ENCODE data around the gene ZEB2.

The ZEB2 gene

DNA sequence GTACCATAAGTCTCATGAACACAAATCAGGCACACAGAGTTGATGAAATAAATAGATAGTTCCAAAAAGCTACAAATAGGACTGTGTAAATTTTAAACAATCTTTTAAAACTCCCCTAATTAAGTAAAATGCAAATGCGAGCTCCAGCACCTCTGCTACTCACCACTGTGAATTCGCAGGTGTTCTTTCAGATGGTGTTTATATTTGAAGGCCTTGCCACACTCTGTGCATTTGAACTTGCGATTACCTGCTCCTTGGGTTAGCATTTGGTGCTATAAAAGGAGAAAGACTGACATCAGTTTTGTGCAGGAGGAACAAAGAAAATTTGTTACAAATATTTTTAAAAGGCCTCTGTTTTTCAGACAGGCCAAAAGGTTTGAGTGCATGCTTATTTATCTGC, 118.9 kb downstream of the ZEB2 start:
- no peaks in the 10 kb centered on the region for H3K27me3 ChIP-seq (ENCODE audit: control insufficient read depth, insufficient read depth, low read length)
- H3K9ac ChIP-seq (ENCODE audit: low read depth, low read length), result no peak overlapping the region
- peaks cover 9% of the 10 kb centered on the region for H3K4me1 ChIP-seq (ENCODE audit: control insufficient read depth, insufficient read depth, low read length)
- H3K36me3 ChIP-seq (ENCODE audit: control insufficient read depth, insufficient read depth, low read length), result no peaks in the 10 kb centered on the region
- no peaks in the 10 kb centered on the region for H3K9me3 ChIP-seq (ENCODE audit: control insufficient read depth, insufficient read depth, low read length)
- H3K4me3 ChIP-seq (ENCODE audit: low read depth, low read length), result no peak overlapping the region

DNA sequence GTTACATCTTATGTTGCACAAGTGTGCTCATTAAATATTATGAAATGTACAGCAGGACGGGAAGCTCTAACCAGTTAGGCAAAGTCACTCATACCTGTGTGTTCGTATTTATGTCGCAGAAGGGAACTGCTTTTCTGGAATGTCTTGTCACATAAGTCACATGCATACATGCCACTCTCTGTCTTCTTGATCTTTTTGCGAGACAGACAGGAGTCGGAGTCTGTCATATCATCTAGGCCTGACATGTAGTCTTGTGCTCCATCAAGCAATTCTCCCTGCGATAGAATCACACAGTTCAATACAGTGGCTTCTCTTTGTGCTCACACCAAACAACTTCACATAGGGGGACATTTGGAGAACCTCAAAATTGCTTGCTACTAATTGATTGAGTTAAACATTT, 123.6 kb downstream of the ZEB2 start:
- no peak overlapping the region for H3K4me3 ChIP-seq (ENCODE audit: low read depth, low read length)
- no peaks in the 10 kb centered on the region for H3K9me3 ChIP-seq (ENCODE audit: control insufficient read depth, insufficient read depth, low read length)
- H3K9ac ChIP-seq (ENCODE audit: low read depth, low read length), result no peak overlapping the region
- H3K27me3 ChIP-seq (ENCODE audit: control insufficient read depth, insufficient read depth, low read length), result peaks cover 9% of the 10 kb centered on the region
- no peaks in the 10 kb centered on the region for H3K4me1 ChIP-seq (ENCODE audit: control insufficient read depth, insufficient read depth, low read length)
- H3K36me3 ChIP-seq (ENCODE audit: control insufficient read depth, insufficient read depth, low read length), result no peaks in the 10 kb centered on the region

GRCh38 chr2:144390424-144391020, 129.4 kb downstream of the ZEB2 start:
- H3K4me1 ChIP-seq (ENCODE audit: control insufficient read depth, insufficient read depth, low read length), result no peaks in the 10 kb centered on the region
- no peaks in the 10 kb centered on the region for H3K9me3 ChIP-seq (ENCODE audit: control insufficient read depth, insufficient read depth, low read length)
- H3K9ac ChIP-seq (ENCODE audit: low read depth, low read length), result no peak overlapping the region
- peaks cover 42% of the 10 kb centered on the region for H3K27me3 ChIP-seq (ENCODE audit: control insufficient read depth, insufficient read depth, low read length)
- H3K36me3 ChIP-seq (ENCODE audit: control insufficient read depth, insufficient read depth, low read length), result no peaks in the 10 kb centered on the region
- H3K4me3 ChIP-seq (ENCODE audit: low read depth, low read length), result no peak overlapping the region

DNA sequence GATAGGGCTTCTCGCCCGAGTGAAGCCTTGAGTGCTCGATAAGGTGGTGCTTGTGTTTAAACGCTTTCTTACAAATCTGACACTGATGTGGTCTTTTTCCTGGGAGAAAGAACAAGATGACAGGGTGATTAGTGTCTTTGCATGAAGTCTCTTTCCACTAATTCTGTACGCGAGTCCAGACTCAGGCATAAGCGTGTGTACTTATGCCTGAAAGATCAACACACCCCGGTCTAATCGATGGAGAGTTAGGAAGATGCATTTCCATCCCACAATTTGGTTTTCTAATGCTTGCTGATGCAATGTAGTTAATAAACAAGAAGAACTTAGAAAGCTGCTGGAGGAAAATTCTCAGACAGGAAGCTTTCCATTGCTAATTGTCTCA, 130.0 kb downstream of the ZEB2 start:
- H3K9me3 ChIP-seq (ENCODE audit: control insufficient read depth, insufficient read depth, low read length), result no peaks in the 10 kb centered on the region
- H3K36me3 ChIP-seq (ENCODE audit: control insufficient read depth, insufficient read depth, low read length), result no peaks in the 10 kb centered on the region
- no peak overlapping the region for H3K9ac ChIP-seq (ENCODE audit: low read depth, low read length)
- peak overlapping the region; percentile 66 for H3K4me3 ChIP-seq (ENCODE audit: low read depth, low read length)
- H3K4me1 ChIP-seq (ENCODE audit: control insufficient read depth, insufficient read depth, low read length), result no peaks in the 10 kb centered on the region
- peaks cover 42% of the 10 kb centered on the region for H3K27me3 ChIP-seq (ENCODE audit: control insufficient read depth, insufficient read depth, low read length)

GRCh38 chr2:144389151-144389929, 130.6 kb downstream of the ZEB2 start:
- Histone ChIP-seq H3K9me3 (ENCODE audit: control insufficient read depth, insufficient read depth, low read length) (no peaks in the 10 kb centered on the region), H3K9ac (ENCODE audit: low read depth, low read length) (no peak overlapping the region), H3K4me1 (ENCODE audit: control insufficient read depth, insufficient read depth, low read length) (no peaks in the 10 kb centered on the region), H3K27me3 (ENCODE audit: control insufficient read depth, insufficient read depth, low read length) (peaks cover 42% of the 10 kb centered on the region), H3K4me3 (ENCODE audit: low read depth, low read length) (peak overlapping the region; percentile 66), H3K36me3 (ENCODE audit: control insufficient read depth, insufficient read depth, low read length) (no peaks in the 10 kb centered on the region)

GRCh38 chr2:144385381-144385780, 134.5 kb downstream of the ZEB2 start:
- no peak overlapping the region for H3K9ac ChIP-seq (ENCODE audit: low read depth, low read length)

GRCh38 chr2:144383571-144384100, 136.3 kb downstream of the ZEB2 start:
- H3K4me1 ChIP-seq (ENCODE audit: control insufficient read depth, insufficient read depth, low read length), result no peaks in the 10 kb centered on the region
- no peak overlapping the region for H3K9ac ChIP-seq (ENCODE audit: low read depth, low read length)
- H3K36me3 ChIP-seq (ENCODE audit: control insufficient read depth, insufficient read depth, low read length), result no peaks in the 10 kb centered on the region
- H3K9me3 ChIP-seq (ENCODE audit: control insufficient read depth, insufficient read depth, low read length), result no peaks in the 10 kb centered on the region
- peaks cover 5% of the 10 kb centered on the region for H3K27me3 ChIP-seq (ENCODE audit: control insufficient read depth, insufficient read depth, low read length)
- H3K4me3 ChIP-seq (ENCODE audit: low read depth, low read length), result no peak overlapping the region

More at GRCh38 chr2:144385381-144385780, 134.5 kb downstream of the ZEB2 start:
- Histone ChIP-seq H3K4me1 (ENCODE audit: control insufficient read depth, insufficient read depth, low read length) (no peaks in the 10 kb centered on the region), H3K36me3 (ENCODE audit: control insufficient read depth, insufficient read depth, low read length) (no peaks in the 10 kb centered on the region), H3K27me3 (ENCODE audit: control insufficient read depth, insufficient read depth, low read length) (peaks cover 23% of the 10 kb centered on the region), H3K9me3 (ENCODE audit: control insufficient read depth, insufficient read depth, low read length) (no peaks in the 10 kb centered on the region), H3K4me3 (ENCODE audit: low read depth, low read length) (no peak overlapping the region)

- Histone ChIP-seq H3K27me3 (ENCODE audit: control insufficient read depth, insufficient read depth, low read length) (no peaks in the 10 kb centered on the region), H3K9me3 (ENCODE audit: control insufficient read depth, insufficient read depth, low read length) (no peaks in the 10 kb centered on the region), H3K4me1 (ENCODE audit: control insufficient read depth, insufficient read depth, low read length) (no peaks in the 10 kb centered on the region), H3K36me3 (ENCODE audit: control insufficient read depth, insufficient read depth, low read length) (no peaks in the 10 kb centered on the region), H3K4me3 (ENCODE audit: low read depth, low read length) (no peak overlapping the region), H3K9ac (ENCODE audit: low read depth, low read length) (no peak overlapping the region)
Observed at GRCh38 chr2:144382849-144383248, 137.1 kb downstream of the ZEB2 start.

GRCh38 chr2:144381716-144382115, 138.2 kb downstream of the ZEB2 start:
- Histone ChIP-seq H3K4me1 (ENCODE audit: control insufficient read depth, insufficient read depth, low read length) (no peaks in the 10 kb centered on the region), H3K27me3 (ENCODE audit: control insufficient read depth, insufficient read depth, low read length) (no peaks in the 10 kb centered on the region), H3K9me3 (ENCODE audit: control insufficient read depth, insufficient read depth, low read length) (no peaks in the 10 kb centered on the region), H3K9ac (ENCODE audit: low read depth, low read length) (no peak overlapping the region), H3K4me3 (ENCODE audit: low read depth, low read length) (no peak overlapping the region), H3K36me3 (ENCODE audit: control insufficient read depth, insufficient read depth, low read length) (no peaks in the 10 kb centered on the region)

DNA sequence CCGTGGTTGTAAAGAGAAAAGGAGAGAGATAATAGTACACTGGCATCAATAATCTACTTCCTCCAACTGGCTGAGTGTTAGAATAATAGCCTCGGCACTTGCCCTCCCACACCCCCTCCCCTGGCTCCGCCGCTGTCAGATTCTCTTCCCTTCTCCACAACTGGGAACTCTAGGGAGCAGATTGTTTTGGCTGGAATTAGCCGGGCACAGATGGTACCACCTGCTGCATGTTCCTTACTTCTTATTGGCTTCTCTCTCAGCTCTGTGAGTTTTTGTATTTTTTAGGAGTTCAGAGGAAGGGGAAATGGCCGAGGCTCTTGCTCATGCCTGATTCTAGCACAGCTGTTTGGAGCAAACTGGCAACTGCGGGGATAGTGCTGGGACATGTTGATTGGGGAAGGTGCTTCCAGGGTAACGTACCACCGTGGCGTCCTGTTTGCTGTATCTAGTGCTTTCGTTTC, 140.0 kb downstream of the ZEB2 start:
- no peak overlapping the region for H3K9ac ChIP-seq (ENCODE audit: low read depth, low read length)
- H3K9me3 ChIP-seq (ENCODE audit: control insufficient read depth, insufficient read depth, low read length), result no peaks in the 10 kb centered on the region
- no peak overlapping the region for H3K4me3 ChIP-seq (ENCODE audit: low read depth, low read length)
- H3K36me3 ChIP-seq (ENCODE audit: control insufficient read depth, insufficient read depth, low read length), result no peaks in the 10 kb centered on the region
- H3K27me3 ChIP-seq (ENCODE audit: control insufficient read depth, insufficient read depth, low read length), result no peaks in the 10 kb centered on the region
- H3K4me1 ChIP-seq (ENCODE audit: control insufficient read depth, insufficient read depth, low read length), result no peaks in the 10 kb centered on the region

DNA sequence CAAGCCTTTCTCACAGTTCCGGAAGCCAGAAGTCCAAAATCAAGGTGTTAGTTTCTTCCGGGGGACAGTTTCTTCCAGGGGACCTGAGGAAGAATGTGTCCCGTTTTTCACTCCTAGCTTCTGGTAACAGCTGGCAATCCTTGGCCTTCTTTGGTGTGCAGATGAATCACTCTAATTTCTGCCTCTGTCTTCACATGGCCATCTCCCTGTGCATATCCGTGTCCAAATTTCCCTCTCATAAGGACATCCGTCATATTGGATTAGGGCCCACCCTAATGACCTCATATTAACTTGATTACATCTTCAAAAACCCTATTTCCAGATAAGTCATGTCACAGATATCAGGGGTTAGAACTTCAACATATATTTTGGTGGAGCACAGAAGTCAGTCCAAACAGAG, 141.4 kb downstream of the ZEB2 start:
- Histone ChIP-seq H3K36me3 (ENCODE audit: control insufficient read depth, insufficient read depth, low read length) (no peaks in the 10 kb centered on the region), H3K9me3 (ENCODE audit: control insufficient read depth, insufficient read depth, low read length) (no peaks in the 10 kb centered on the region), H3K4me1 (ENCODE audit: control insufficient read depth, insufficient read depth, low read length) (no peaks in the 10 kb centered on the region), H3K27me3 (ENCODE audit: control insufficient read depth, insufficient read depth, low read length) (no peaks in the 10 kb centered on the region), H3K4me3 (ENCODE audit: low read depth, low read length) (no peak overlapping the region), H3K9ac (ENCODE audit: low read depth, low read length) (no peak overlapping the region)

- Histone ChIP-seq H3K4me1 (ENCODE audit: control insufficient read depth, insufficient read depth, low read length) (no peaks in the 10 kb centered on the region), H3K9ac (ENCODE audit: low read depth, low read length) (no peak overlapping the region), H3K36me3 (ENCODE audit: control insufficient read depth, insufficient read depth, low read length) (no peaks in the 10 kb centered on the region), H3K27me3 (ENCODE audit: control insufficient read depth, insufficient read depth, low read length) (no peaks in the 10 kb centered on the region), H3K4me3 (ENCODE audit: low read depth, low read length) (no peak overlapping the region), H3K9me3 (ENCODE audit: control insufficient read depth, insufficient read depth, low read length) (no peaks in the 10 kb centered on the region)
Observed at GRCh38 chr2:144377914-144378313, 142.0 kb downstream of the ZEB2 start.
